PFSK-1 (cell line): Measurements from ENCODE around the gene THSD4.

ENCODE experiments used
- SIN3A ChIP-seq: IDR thresholded peaks from 2 replicates; pipeline ENCODE4 v1.6.1; 2012; ENCODE audit warnings: mild to moderate bottlenecking, low read length, moderate library complexity, borderline replicate concordance; ENCODE audit not compliant: insufficient read depth
- TAF1 ChIP-seq: IDR thresholded peaks from 2 replicates; pipeline ENCODE4 v1.6.1; 2012; ENCODE audit warnings: low read length, control low read depth, borderline replicate concordance; ENCODE audit not compliant: insufficient read depth

- TF ChIP-seq TAF1, result no peak
- no peak for TF ChIP-seq SIN3A
Observed at GRCh38 chr15:71304681-71305080, 189.4 kb downstream of the THSD4 start.
